ENCODE data around the gene ARMCX4. TPM values are rescaled to one million over a fixed set of nuclear protein-coding genes. Genes with fewer than 3 reads are reported as not detected.

The ARMCX4 gene
- total and polyA plus RNA-seq, 9 donors, result 17.3 to 47.5 (median 27.6) TPM

Other genes starting within 250 kb of the ARMCX4 start
- gene TAF7L, start 194.1 kb upstream of the ARMCX4 start, total RNA-seq, result under 1 TPM in 2 of 7 donors, not detected in 5; 0.10 to 0.36 TPM
- gene TAF7L, start 194.1 kb upstream of the ARMCX4 start, polyA plus RNA-seq, result under 1 TPM; 0.04 to 0.25 TPM
- 10 to 100 TPM in 3 of 7 donors, 1 to 10 TPM in 4; 4.7 to 13.3 (median 10.0) TPM for gene TIMM8A, start 136.7 kb upstream of the ARMCX4 start, total RNA-seq
- 1 to 10 TPM; 6.0 to 7.0 TPM for gene TIMM8A, start 136.7 kb upstream of the ARMCX4 start, polyA plus RNA-seq
- 1 to 10 TPM in 5 of 7 donors, under 1 TPM in 2; 0.81 to 4.3 (median 1.3) TPM for gene BTK, start 99.3 kb upstream of the ARMCX4 start, total RNA-seq
- gene BTK, start 99.3 kb upstream of the ARMCX4 start, polyA plus RNA-seq, result 1 to 10 TPM in 1 of 2 donors, under 1 TPM in 1; 0.81 to 7.5 TPM
- gene RPL36A, start 94.4 kb upstream of the ARMCX4 start, total RNA-seq, result 1,000 to 10,000 TPM in 1 of 7 donors, 100 to 1,000 TPM in 6; 405 to 2,882 (median 518) TPM
- gene RPL36A, start 94.4 kb upstream of the ARMCX4 start, polyA plus RNA-seq, result 1,000 to 10,000 TPM; 3,045 to 5,275 TPM
- gene GLA, start 77.5 kb upstream of the ARMCX4 start, total RNA-seq, result 10 to 100 TPM; 10.1 to 21.5 (median 15.8) TPM
- 10 to 100 TPM; 17.0 to 29.9 TPM for gene GLA, start 77.5 kb upstream of the ARMCX4 start, polyA plus RNA-seq
- gene HNRNPH2, start 77.2 kb upstream of the ARMCX4 start, total RNA-seq, result 10 to 100 TPM; 46.4 to 79.6 (median 63.3) TPM
- 10 to 100 TPM; 52.9 to 73.1 TPM for gene HNRNPH2, start 77.2 kb upstream of the ARMCX4 start, polyA plus RNA-seq
- gene ARMCX1, start 65.1 kb downstream of the ARMCX4 start, total RNA-seq, result 10 to 100 TPM; 33.7 to 58.2 (median 48.0) TPM
- gene ARMCX1, start 65.1 kb downstream of the ARMCX4 start, polyA plus RNA-seq, result 10 to 100 TPM; 53.8 TPM
- 10 to 100 TPM; 13.7 to 38.3 (median 34.9) TPM for gene ARMCX6, start 132.5 kb downstream of the ARMCX4 start, total RNA-seq
- gene ARMCX6, start 132.5 kb downstream of the ARMCX4 start, polyA plus RNA-seq, result 10 to 100 TPM; 29.7 to 76.8 TPM
- 10 to 100 TPM; 37.8 to 68.8 (median 57.6) TPM for gene ARMCX3, start 137.7 kb downstream of the ARMCX4 start, total RNA-seq
- 10 to 100 TPM; 37.5 to 56.5 TPM for gene ARMCX3, start 137.7 kb downstream of the ARMCX4 start, polyA plus RNA-seq
- gene ARMCX2, start 174.4 kb downstream of the ARMCX4 start, total RNA-seq, result 10 to 100 TPM; 36.4 to 90.4 (median 73.7) TPM
- gene ARMCX2, start 174.4 kb downstream of the ARMCX4 start, polyA plus RNA-seq, result 10 to 100 TPM; 48.0 to 77.1 TPM